Cardiac muscle cell (in vitro differentiated cells and primary cell): Measurements from ENCODE around the gene TGFBR2. TPM values are rescaled to one million over a fixed set of nuclear protein-coding genes. Genes with fewer than 3 reads are reported as not detected.

ENCODE experiments used
- DNase-seq, 2 donors: peaks; one replicate each; pipeline versions ENCODE4 v3.0.0 to v3.0.0-alpha.2; 2010 to 2017; ENCODE audit warnings: low read depth in 1 of 2, low spot score in 1 of 2
- H3K27ac ChIP-seq: fragments of 200-600 bp; sonication (generic); 2 replicates; pipeline ENCODE4 v1.5.1; 2016
- H3K27me3 ChIP-seq: fragments of 200-600 bp; sonication (generic); 2 replicates; pipeline ENCODE4 v1.6.0; 2016; ENCODE audit warnings: control low read depth
- H3K36me3 ChIP-seq: fragments of 200-600 bp; sonication (generic); 2 replicates; pipeline ENCODE4 v1.5.1; 2016; ENCODE audit warnings: control low read depth
- H3K4me1 ChIP-seq: fragments of 200-600 bp; sonication (generic); 2 replicates; pipeline ENCODE4 v1.8.1; 2017; ENCODE audit warnings: low read depth, mild to moderate bottlenecking, mixed run types
- H3K4me3 ChIP-seq: fragments of 200-600 bp; sonication (generic); 2 replicates; pipeline ENCODE4 v1.5.1; 2016; ENCODE audit warnings: mild to moderate bottlenecking
- H3K9me3 ChIP-seq: fragments of 200-600 bp; sonication (generic); 2 replicates; pipeline ENCODE4 v1.5.1; 2017; ENCODE audit warnings: low read depth, mild to moderate bottlenecking, control low read depth
- polyA plus RNA-seq: library from polyadenylated mRNA; unstranded; fragments of >200 nt; fragmentation: Nextera tagmentation; extraction: Ambion mirVana; gene quantifications from 2 replicates; pipeline ENCODE4 v1.2.1, GENCODE V29; 2016
- total RNA-seq: library from RNA; depleted of rRNA; stranded (reverse); fragments of >200 nt; gene quantifications from 2 replicates; pipeline ENCODE4 v1.2.3, GENCODE V29; 2016
- TF ChIP-seq, protein P1 (sequence below): IDR thresholded peaks from 2 replicates; pipeline ENCODE4 v1.5.1; 2012; ENCODE audit warnings: low read depth, mild to moderate bottlenecking, low read length

The TGFBR2 gene
- total and polyA plus RNA-seq, 2 experiments from 2014 or later, result 7.0 to 11.2 TPM

- no peaks in the 10 kb centered on the region for H3K4me1 ChIP-seq
- no peak overlapping the region for H3K27ac ChIP-seq
- no peaks in the 10 kb centered on the region for H3K9me3 ChIP-seq
- TF ChIP-seq, protein P1, sequence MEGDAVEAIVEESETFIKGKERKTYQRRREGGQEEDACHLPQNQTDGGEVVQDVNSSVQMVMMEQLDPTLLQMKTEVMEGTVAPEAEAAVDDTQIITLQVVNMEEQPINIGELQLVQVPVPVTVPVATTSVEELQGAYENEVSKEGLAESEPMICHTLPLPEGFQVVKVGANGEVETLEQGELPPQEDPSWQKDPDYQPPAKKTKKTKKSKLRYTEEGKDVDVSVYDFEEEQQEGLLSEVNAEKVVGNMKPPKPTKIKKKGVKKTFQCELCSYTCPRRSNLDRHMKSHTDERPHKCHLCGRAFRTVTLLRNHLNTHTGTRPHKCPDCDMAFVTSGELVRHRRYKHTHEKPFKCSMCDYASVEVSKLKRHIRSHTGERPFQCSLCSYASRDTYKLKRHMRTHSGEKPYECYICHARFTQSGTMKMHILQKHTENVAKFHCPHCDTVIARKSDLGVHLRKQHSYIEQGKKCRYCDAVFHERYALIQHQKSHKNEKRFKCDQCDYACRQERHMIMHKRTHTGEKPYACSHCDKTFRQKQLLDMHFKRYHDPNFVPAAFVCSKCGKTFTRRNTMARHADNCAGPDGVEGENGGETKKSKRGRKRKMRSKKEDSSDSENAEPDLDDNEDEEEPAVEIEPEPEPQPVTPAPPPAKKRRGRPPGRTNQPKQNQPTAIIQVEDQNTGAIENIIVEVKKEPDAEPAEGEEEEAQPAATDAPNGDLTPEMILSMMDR, result no peak
- H3K36me3 ChIP-seq, result no peaks in the 10 kb centered on the region
- DNase-seq, result no peak
- no peak overlapping the region for H3K4me3 ChIP-seq
- H3K27me3 ChIP-seq, result no peaks in the 10 kb centered on the region
These were observed 3.5 kb upstream of the TGFBR2 start for GRCh38 chr3:30602946-30603345.

DNA sequence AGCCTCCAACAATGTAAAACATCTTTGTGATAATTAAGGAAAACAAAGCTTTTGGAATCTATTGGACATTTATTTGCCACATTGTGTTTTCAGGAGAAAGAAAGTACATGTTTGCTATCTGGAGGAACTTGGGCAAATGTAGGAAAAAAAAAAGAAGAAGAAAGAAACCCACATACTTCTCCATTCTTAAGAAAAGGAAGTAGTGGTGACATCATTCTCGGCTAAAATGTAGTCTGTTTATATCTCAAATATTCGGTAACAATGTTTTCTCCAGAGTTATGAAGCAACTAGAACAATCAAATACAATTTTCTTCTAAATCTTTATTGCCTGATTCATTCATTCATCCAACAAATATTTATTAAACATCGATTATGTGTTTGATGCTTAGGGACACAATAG is 2.3 kb upstream of the TGFBR2 start:
- Histone ChIP-seq H3K4me1 (no peaks in the 10 kb centered on the region), H3K27me3 (no peaks in the 10 kb centered on the region), H3K4me3 (no peak overlapping the region), H3K27ac (no peak overlapping the region), H3K36me3 (no peaks in the 10 kb centered on the region), H3K9me3 (no peaks in the 10 kb centered on the region)
- no peak for DNase-seq
- TF ChIP-seq, protein P1, result no peak

GRCh38 chr3:30604558-30604957 is 1.8 kb upstream of the TGFBR2 start:
- H3K36me3 ChIP-seq, result no peaks in the 10 kb centered on the region
- TF ChIP-seq, protein P1, result no peak
- no peaks in the 10 kb centered on the region for H3K27me3 ChIP-seq
- no peaks in the 10 kb centered on the region for H3K4me1 ChIP-seq
- H3K9me3 ChIP-seq, result no peaks in the 10 kb centered on the region
- H3K4me3 ChIP-seq, result no peak overlapping the region
- no peak overlapping the region for H3K27ac ChIP-seq
- no peak for DNase-seq

DNA sequence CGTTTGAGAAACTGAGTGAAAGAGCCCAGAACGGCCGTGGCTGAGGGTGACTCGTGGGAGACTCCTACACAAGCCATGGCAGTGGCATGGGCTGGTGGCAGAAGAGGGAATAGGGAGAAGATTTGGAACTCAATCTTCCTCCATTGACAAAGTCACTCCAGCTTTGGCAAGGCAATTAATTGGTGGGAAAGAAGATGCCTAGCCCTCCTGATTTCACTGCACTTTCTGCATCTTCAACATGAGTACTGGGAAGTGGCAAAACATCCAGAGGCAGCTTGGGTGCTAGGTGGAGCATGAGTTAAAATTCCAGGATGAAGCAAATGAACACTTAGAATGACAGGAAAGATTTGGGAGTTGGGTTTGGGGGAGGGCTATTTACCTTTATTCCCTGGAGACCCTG is 1.4 kb upstream of the TGFBR2 start:
- Histone ChIP-seq H3K4me3 (no peak overlapping the region), H3K4me1 (no peaks in the 10 kb centered on the region), H3K9me3 (no peaks in the 10 kb centered on the region), H3K36me3 (no peaks in the 10 kb centered on the region), H3K27ac (no peak overlapping the region), H3K27me3 (no peaks in the 10 kb centered on the region)
- no peak for DNase-seq
- TF ChIP-seq, protein P1, result no peak

- DNase-seq, result no peak
- TF ChIP-seq, protein P1, result no peak
- peak overlapping the region; percentile 65 for H3K4me3 ChIP-seq
- peak overlapping the region; percentile 57 for H3K27ac ChIP-seq
- no peaks in the 10 kb centered on the region for H3K9me3 ChIP-seq
- no peaks in the 10 kb centered on the region for H3K27me3 ChIP-seq
- H3K36me3 ChIP-seq, result no peaks in the 10 kb centered on the region
- H3K4me1 ChIP-seq, result no peaks in the 10 kb centered on the region
These were observed 598 bp upstream of the TGFBR2 start for GRCh38 chr3:30605706-30606300.
